GM13976 (cell line): Measurements from ENCODE around the gene AGBL4.

Experiments
- DNase-seq: peaks from one replicate; pipeline ENCODE4 v3.0.0; 2012; ENCODE audit warnings: low spot score
- in situ Hi-C: fragments of 300-500 bp; cut with MboI; formaldehyde crosslinking; loops from one replicate; pipeline ENCODE4 v1.12.0; 2022; ENCODE audit warnings: low sequenced_read_pairs, mixed read lengths, inconsistent platforms; ENCODE audit not compliant: unreplicated experiment
- TF ChIP-seq, protein P1 (sequence below): IDR thresholded peaks from 2 replicates; pipeline ENCODE4 v1.5.1; 2012; ENCODE audit warnings: borderline replicate concordance, mild to moderate bottlenecking; ENCODE audit not compliant: insufficient read depth; ENCODE audit errors: extremely low read depth, missing control alignments, control extremely low read depth

The AGBL4 gene

DNA sequence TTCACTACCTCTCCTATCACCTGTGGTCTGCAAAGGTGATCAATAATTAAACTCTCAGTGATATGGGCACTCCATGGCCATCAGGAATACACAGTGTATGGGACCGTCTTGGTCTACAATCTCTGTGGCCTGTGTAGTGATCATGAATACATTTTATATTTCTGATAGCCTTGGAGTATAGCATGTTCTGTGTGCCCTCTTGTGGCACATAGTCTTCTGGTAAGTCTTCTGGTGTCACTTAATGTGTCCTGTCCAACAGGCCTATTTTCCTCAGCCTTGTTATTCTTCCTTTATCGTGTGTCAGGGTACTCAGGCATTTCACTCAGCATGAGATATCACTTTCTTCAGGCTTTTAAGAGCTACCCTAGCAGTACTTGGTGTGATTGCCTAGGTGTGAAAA, 393.6 kb downstream of the AGBL4 start:
- in situ Hi-C loops, result no loop called here
- TF ChIP-seq, protein P1, sequence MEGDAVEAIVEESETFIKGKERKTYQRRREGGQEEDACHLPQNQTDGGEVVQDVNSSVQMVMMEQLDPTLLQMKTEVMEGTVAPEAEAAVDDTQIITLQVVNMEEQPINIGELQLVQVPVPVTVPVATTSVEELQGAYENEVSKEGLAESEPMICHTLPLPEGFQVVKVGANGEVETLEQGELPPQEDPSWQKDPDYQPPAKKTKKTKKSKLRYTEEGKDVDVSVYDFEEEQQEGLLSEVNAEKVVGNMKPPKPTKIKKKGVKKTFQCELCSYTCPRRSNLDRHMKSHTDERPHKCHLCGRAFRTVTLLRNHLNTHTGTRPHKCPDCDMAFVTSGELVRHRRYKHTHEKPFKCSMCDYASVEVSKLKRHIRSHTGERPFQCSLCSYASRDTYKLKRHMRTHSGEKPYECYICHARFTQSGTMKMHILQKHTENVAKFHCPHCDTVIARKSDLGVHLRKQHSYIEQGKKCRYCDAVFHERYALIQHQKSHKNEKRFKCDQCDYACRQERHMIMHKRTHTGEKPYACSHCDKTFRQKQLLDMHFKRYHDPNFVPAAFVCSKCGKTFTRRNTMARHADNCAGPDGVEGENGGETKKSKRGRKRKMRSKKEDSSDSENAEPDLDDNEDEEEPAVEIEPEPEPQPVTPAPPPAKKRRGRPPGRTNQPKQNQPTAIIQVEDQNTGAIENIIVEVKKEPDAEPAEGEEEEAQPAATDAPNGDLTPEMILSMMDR, result no peak
- no peak for DNase-seq

DNA sequence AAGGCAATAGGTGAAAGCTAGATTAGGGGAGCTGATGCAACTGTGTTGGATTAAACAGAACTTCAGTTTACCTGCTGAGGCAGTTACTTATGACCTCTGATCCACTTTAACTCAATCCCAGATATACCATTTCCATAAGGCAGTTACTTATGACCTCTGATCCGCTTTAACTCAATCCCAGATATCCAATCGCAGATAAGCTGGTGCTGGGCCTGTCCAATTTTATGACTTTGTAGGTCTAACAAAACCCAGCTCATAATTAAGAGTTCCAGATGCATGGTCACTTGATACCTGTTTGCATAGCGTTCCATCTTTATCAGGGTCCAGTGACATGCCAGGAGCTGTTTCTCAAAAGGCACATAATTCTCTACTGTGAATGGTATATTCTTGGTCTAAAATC, 396.0 kb downstream of the AGBL4 start:
- no peak for DNase-seq
- in situ Hi-C loops, result no loop called here
- TF ChIP-seq, protein P1, result no peak

DNA sequence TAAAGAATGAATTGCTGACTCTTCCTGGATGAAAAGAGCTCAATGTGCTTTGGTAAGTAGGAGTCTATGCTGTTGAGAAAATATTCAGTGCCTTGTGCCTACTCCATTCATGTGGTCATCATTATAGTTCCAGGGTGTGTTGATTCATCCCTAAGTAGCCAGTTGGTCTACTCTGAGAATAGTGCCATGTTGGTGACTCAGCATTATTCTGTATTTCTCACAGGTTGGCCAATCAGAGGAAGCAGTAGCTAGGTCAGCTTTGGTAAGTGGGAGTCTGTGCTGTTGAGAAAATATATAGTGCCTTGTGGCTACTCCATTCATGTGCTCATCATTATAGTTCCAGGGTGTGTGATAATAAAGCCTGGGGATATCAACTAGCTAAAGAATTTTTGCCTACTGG, 397.3 kb downstream of the AGBL4 start:
- TF ChIP-seq, protein P1, result no peak
- no peak for DNase-seq
- in situ Hi-C loops, result no loop called here

DNA sequence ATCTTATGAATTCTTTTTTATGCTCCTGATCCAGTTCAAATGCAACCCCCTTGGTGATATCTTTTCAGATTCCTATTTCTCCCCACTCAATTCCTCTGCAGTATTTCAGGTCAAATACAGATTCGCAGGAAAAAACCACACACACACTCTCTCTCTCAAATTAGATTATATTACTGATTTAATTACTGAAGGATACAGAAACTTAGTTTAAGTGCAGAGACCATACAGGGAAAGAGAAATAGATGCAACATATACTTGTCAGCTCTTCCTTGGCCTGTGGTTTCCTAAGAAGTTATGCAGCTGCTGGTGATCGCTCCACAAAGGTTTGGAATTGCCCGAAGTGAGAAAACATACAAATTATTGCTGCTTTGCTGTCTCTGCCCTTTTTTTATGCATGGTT, 400.9 kb downstream of the AGBL4 start:
- TF ChIP-seq, protein P1, result no peak
- in situ Hi-C loops, result no loop called here
- no peak for DNase-seq

DNA sequence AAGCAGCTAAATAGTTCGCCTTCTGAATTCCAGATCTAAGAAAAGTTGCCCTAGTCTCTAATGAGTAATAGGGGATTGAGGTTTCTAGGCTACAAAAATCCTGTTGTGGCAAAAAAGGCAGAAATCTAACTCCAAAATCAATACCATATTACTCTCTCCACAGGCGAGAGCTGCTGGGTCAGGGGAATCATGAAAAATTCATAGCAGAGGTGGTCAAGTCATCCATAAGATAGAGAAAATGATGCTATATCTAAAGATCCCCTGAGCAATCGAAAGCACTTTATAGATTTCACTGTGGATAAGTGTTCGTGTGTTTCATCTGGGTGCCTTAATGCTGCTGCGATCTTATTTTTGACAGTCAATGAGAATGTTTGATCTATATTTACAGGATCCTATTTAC, 417.7 kb downstream of the AGBL4 start:
- DNase-seq, result no peak

DNA sequence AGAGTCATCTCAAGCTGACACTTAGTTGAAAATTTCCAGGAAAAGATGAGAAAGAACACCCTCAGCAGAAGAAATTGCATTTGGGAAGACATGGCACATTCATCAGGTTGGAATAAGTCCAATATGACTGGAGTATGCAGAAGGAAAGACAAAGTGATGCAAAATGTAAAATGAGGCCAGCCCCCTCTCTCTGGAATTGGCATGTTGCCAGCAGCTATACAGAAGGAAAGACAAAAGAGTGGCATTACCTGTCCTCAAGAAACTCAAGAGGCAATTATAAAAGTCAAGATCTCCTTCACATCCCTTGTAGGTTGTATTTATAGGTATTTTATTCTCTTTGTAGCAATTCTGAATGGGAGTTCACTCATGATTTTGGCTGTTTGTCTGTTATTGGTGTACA, 426.3 kb downstream of the AGBL4 start:
- in situ Hi-C loops, result no loop called here
- no peak for DNase-seq
- TF ChIP-seq, protein P1, result no peak

More for the DNA sequence above, 417.7 kb downstream of the AGBL4 start:
- TF ChIP-seq, protein P1, result no peak
- in situ Hi-C loops, result no loop called here
